OCI-LY1 (cell line): ENCODE data around the gene PANK4.

Experiments
- H2AFZ ChIP-seq: fragments of 200-600 bp; sonication (generic), shearing (Covaris generic); 2 replicates; pipeline ENCODE4 v1.6.0; 2014; ENCODE audit warnings: antibody characterized with exemption, mild to moderate bottlenecking, low read length
- H3F3A ChIP-seq: fragments of 200-600 bp; sonication (generic), shearing (Covaris generic); 2 replicates; pipeline ENCODE4 v1.6.0; 2014; ENCODE audit warnings: mild to moderate bottlenecking, antibody characterized with exemption, low read length, moderate library complexity; ENCODE audit not compliant: insufficient read depth
- H3K27ac ChIP-seq: fragments of 200-600 bp; sonication (generic); 2 replicates; pipeline ENCODE4 v1.5.1; 2014; ENCODE audit warnings: low read length, mixed run types, mild to moderate bottlenecking, low read depth; ENCODE audit not compliant: poor library complexity, severe bottlenecking
- H3K27me3 ChIP-seq: fragments of 200-600 bp; sonication (generic); 2 replicates; pipeline ENCODE4 v1.6.0; 2014; ENCODE audit warnings: antibody characterized with exemption, mild to moderate bottlenecking, low read length, moderate library complexity; ENCODE audit not compliant: insufficient read depth
- H3K36me3 ChIP-seq: fragments of 200-600 bp; sonication (generic); 2 replicates; pipeline ENCODE4 v1.6.1; 2014; ENCODE audit warnings: mild to moderate bottlenecking, antibody characterized with exemption, low read length, moderate library complexity, mixed read lengths; ENCODE audit not compliant: insufficient read depth
- H3K4me1 ChIP-seq: fragments of 200-600 bp; sonication (generic); 2 replicates; pipeline ENCODE4 v1.5.1; 2014; ENCODE audit warnings: mild to moderate bottlenecking, low read length, moderate library complexity; ENCODE audit not compliant: insufficient read depth, severe bottlenecking
- H3K4me2 ChIP-seq: fragments of 200-600 bp; sonication (generic), shearing (Covaris generic); 2 replicates; pipeline ENCODE4 v1.6.1; 2014; ENCODE audit warnings: low read length
- H3K4me3 ChIP-seq: fragments of 200-600 bp; sonication (generic); 2 replicates; pipeline ENCODE4 v1.5.1; 2014; ENCODE audit warnings: low read length, low read depth, mild to moderate bottlenecking, mixed read lengths; ENCODE audit not compliant: poor library complexity, severe bottlenecking
- H3K79me2 ChIP-seq: fragments of 200-600 bp; shearing (Covaris generic); 2 replicates; pipeline ENCODE4 v1.6.1; 2016; ENCODE audit warnings: mixed run types, low read length, mixed read lengths; ENCODE audit not compliant: insufficient read depth
- H3K9ac ChIP-seq: fragments of 200-600 bp; sonication (generic), shearing (Covaris generic); 2 replicates; pipeline ENCODE4 v1.6.1; 2014; ENCODE audit warnings: mild to moderate bottlenecking, low read length, mixed read lengths
- H3K9me2 ChIP-seq: fragments of 200-600 bp; sonication (generic), shearing (Covaris generic); 2 replicates; pipeline ENCODE4 v1.6.1; 2014; ENCODE audit warnings: low read depth, mild to moderate bottlenecking, low read length, mixed read lengths
- H3K9me3 ChIP-seq: fragments of 200-600 bp; shearing (Covaris generic); 2 replicates; pipeline ENCODE4 v1.6.1; 2014; ENCODE audit warnings: low read length, mixed read lengths
- H4K20me1 ChIP-seq: fragments of 200-600 bp; sonication (generic), shearing (Covaris generic); 2 replicates; pipeline ENCODE4 v1.6.0; 2016; ENCODE audit warnings: mild to moderate bottlenecking, low read length; ENCODE audit not compliant: insufficient read depth
- EZH2 ChIP-seq: fragments of 200-600 bp; sonication (generic), shearing (Covaris generic); IDR thresholded peaks from 2 replicates; pipeline ENCODE4 v1.8.0; 2017; ENCODE audit warnings: borderline replicate concordance, mixed run types, mild to moderate bottlenecking, antibody characterized with exemption, low read length, moderate library complexity, mixed read lengths
- TF ChIP-seq, protein P1 (sequence below): fragments of 200-600 bp; sonication (generic), shearing (Covaris generic); IDR thresholded peaks from 2 replicates; pipeline ENCODE4 v1.5.1; 2017; ENCODE audit warnings: mild to moderate bottlenecking, antibody characterized with exemption, low read length, moderate library complexity, mixed read lengths

Gene PANK4

DNA sequence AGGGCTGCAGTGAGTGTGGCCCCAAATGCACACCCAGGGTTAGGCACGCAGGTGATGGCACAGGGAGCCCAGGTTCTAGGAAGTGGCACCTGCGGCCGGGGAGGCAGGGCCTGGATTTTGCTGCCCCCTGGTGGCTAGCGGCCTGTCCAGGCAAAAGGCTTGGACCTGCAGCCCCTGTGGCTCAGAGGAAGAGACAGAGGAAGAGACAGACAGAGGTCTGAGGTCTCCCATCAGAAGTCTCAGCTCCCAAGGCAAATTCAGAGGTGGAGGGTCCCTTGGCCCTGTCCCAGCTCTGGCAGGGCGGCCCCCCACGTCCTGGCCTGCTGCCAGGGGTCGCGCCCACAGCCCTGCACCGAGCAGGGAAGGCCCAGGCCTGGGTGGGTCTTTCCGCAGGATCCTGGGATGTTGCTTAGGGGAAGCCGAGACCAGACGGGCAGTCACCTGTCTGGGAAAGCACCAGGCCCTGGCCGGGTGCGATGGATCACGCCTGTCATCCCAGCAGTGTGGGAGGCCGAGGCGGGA, 21.7 kb upstream of the PANK4 start:
- no peaks in the 10 kb centered on the region for H3K9me3 ChIP-seq
- TF ChIP-seq EZH2: no peak
- TF ChIP-seq, protein P1, sequence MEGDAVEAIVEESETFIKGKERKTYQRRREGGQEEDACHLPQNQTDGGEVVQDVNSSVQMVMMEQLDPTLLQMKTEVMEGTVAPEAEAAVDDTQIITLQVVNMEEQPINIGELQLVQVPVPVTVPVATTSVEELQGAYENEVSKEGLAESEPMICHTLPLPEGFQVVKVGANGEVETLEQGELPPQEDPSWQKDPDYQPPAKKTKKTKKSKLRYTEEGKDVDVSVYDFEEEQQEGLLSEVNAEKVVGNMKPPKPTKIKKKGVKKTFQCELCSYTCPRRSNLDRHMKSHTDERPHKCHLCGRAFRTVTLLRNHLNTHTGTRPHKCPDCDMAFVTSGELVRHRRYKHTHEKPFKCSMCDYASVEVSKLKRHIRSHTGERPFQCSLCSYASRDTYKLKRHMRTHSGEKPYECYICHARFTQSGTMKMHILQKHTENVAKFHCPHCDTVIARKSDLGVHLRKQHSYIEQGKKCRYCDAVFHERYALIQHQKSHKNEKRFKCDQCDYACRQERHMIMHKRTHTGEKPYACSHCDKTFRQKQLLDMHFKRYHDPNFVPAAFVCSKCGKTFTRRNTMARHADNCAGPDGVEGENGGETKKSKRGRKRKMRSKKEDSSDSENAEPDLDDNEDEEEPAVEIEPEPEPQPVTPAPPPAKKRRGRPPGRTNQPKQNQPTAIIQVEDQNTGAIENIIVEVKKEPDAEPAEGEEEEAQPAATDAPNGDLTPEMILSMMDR: peak; percentile 90
- no peak overlapping the region for H2AFZ ChIP-seq
- H3K36me3 ChIP-seq: no peaks in the 10 kb centered on the region
- H3F3A ChIP-seq: no peaks in the 10 kb centered on the region
- peak overlapping the region; percentile 60 for H3K9ac ChIP-seq
- H3K27me3 ChIP-seq: no peaks in the 10 kb centered on the region
- peak overlapping the region; percentile 77 for H3K4me2 ChIP-seq
- H3K9me2 ChIP-seq: no peaks in the 10 kb centered on the region
- H3K4me1 ChIP-seq: peaks cover 34% of the 10 kb centered on the region
- H4K20me1 ChIP-seq: no peaks in the 10 kb centered on the region
- no peaks in the 10 kb centered on the region for H3K79me2 ChIP-seq
- peak overlapping the region; percentile 89 for H3K27ac ChIP-seq
- peak overlapping the region; percentile 67 for H3K4me3 ChIP-seq

- Histone ChIP-seq H2AFZ (no peak overlapping the region), H3K27ac (peak overlapping the region; percentile 89), H3F3A (no peaks in the 10 kb centered on the region), H3K9ac (peak overlapping the region; percentile 60), H3K4me1 (peaks cover 34% of the 10 kb centered on the region), H3K36me3 (no peaks in the 10 kb centered on the region), H3K9me2 (no peaks in the 10 kb centered on the region), H3K4me2 (peak overlapping the region; percentile 77), H3K9me3 (no peaks in the 10 kb centered on the region), H3K27me3 (no peaks in the 10 kb centered on the region), H3K4me3 (peak overlapping the region; percentile 67), H4K20me1 (no peaks in the 10 kb centered on the region), H3K79me2 (no peaks in the 10 kb centered on the region)
- TF ChIP-seq, protein P1: no peak
- TF ChIP-seq EZH2: no peak
Observed at GRCh38 chr1:2547210-2548067, 21.0 kb upstream of the PANK4 start.

- H3F3A ChIP-seq: no peaks in the 10 kb centered on the region
- no peaks in the 10 kb centered on the region for H4K20me1 ChIP-seq
- TF ChIP-seq, protein P1: no peak
- no peak for TF ChIP-seq EZH2
- peak overlapping the region; percentile 67 for H3K4me3 ChIP-seq
- H3K4me1 ChIP-seq: peaks cover 34% of the 10 kb centered on the region
- H3K79me2 ChIP-seq: no peaks in the 10 kb centered on the region
- H3K36me3 ChIP-seq: no peaks in the 10 kb centered on the region
- peak overlapping the region; percentile 89 for H3K27ac ChIP-seq
- H3K9ac ChIP-seq: peak overlapping the region; percentile 60
- no peaks in the 10 kb centered on the region for H3K9me2 ChIP-seq
- no peak overlapping the region for H2AFZ ChIP-seq
- no peaks in the 10 kb centered on the region for H3K9me3 ChIP-seq
- H3K27me3 ChIP-seq: no peaks in the 10 kb centered on the region
- peak overlapping the region; percentile 77 for H3K4me2 ChIP-seq
Observed at GRCh38 chr1:2546515-2547209, 20.3 kb upstream of the PANK4 start.
